Upper lobe of right lung (tissue), 1 donor: ENCODE results near the gene STAG1. TPM values are rescaled to one million over a fixed set of nuclear protein-coding genes. Genes with fewer than 3 reads are reported as not detected.

Experiments used
- ATAC-seq: fragments of 200-7000 bp; cut with Tn5 transposase; one replicate; pipeline ENCODE4 v1.9.1; 2020; ENCODE audit warnings: mild to moderate bottlenecking, moderate library complexity
- DNase-seq: peaks from one replicate; pipeline ENCODE4 v3.0.0-alpha.2; 2020
- H3K27ac ChIP-seq: fragments of 200-600 bp; one replicate; pipeline ENCODE4 v1.8.0; 2022
- H3K27me3 ChIP-seq: fragments of 200-600 bp; one replicate; pipeline ENCODE4 v1.8.0; 2022; ENCODE audit warnings: mild to moderate bottlenecking
- H3K36me3 ChIP-seq: fragments of 200-600 bp; one replicate; pipeline ENCODE4 v1.8.0; 2022
- H3K4me1 ChIP-seq: fragments of 200-600 bp; one replicate; pipeline ENCODE4 v1.8.0; 2022
- H3K4me3 ChIP-seq: fragments of 200-600 bp; one replicate; pipeline ENCODE4 v1.8.0; 2022; ENCODE audit warnings: mild to moderate bottlenecking
- H3K9me3 ChIP-seq: fragments of 200-600 bp; one replicate; pipeline ENCODE4 v1.8.0; 2022
- CTCF ChIP-seq: fragments of 200-600 bp; IDR thresholded peaks from one replicate; pipeline ENCODE4 v1.8.0; 2022; ENCODE audit warnings: antibody characterized with exemption
- intact Hi-C: fragments of 100-400 bp; cut with DNase I; formaldehyde crosslinking; loops from one replicate; pipeline ENCODE4 v1.11.0; 2022
- total RNA-seq: library from RNA; stranded (reverse); fragmentation: NEBNext Ultra II Directional; extraction: Animal tissue kit (Norgen Biotek cat#: 25700); gene quantifications from one replicate; pipeline ENCODE4 v1.2.1, GENCODE V29; 2021
- donor health status: DM: no; HTN: yes; CAD: no; lungs with severe emphysema.

The STAG1 gene
- total RNA-seq, 1 donor from 2014 or later, result 40.8 TPM

GRCh38 chr3:136690599-136690998, 61.6 kb downstream of the STAG1 start:
- ATAC-seq, result no peak
- no peak overlapping the region for H3K27ac ChIP-seq
- no peak overlapping the region for H3K4me3 ChIP-seq
- H3K9me3 ChIP-seq, result no peaks in the 10 kb centered on the region
- H3K27me3 ChIP-seq, result no peaks in the 10 kb centered on the region
- no peaks in the 10 kb centered on the region for H3K4me1 ChIP-seq
- TF ChIP-seq CTCF, result no peak
- intact Hi-C loops, result no loop called here
- no peaks in the 10 kb centered on the region for H3K36me3 ChIP-seq
- DNase-seq, result no peak

GRCh38 chr3:136685882-136686281, 66.3 kb downstream of the STAG1 start:
- no peaks in the 10 kb centered on the region for H3K36me3 ChIP-seq
- H3K4me1 ChIP-seq, result no peaks in the 10 kb centered on the region
- H3K4me3 ChIP-seq, result no peak overlapping the region
- no peak for TF ChIP-seq CTCF
- intact Hi-C loops, result no loop called here
- no peak for ATAC-seq
- DNase-seq, result no peak
- no peak overlapping the region for H3K27ac ChIP-seq
- no peaks in the 10 kb centered on the region for H3K9me3 ChIP-seq
- H3K27me3 ChIP-seq, result no peaks in the 10 kb centered on the region

- H3K9me3 ChIP-seq, result no peaks in the 10 kb centered on the region
- ATAC-seq, result no peak
Measured at GRCh38 chr3:136682740-136683312, 69.4 kb downstream of the STAG1 start.

GRCh38 chr3:136678981-136679380, 73.2 kb downstream of the STAG1 start:
- ATAC-seq, result no peak
- no peak overlapping the region for H3K27ac ChIP-seq
- H3K36me3 ChIP-seq, result no peaks in the 10 kb centered on the region
- no peaks in the 10 kb centered on the region for H3K27me3 ChIP-seq
- peaks cover 6% of the 10 kb centered on the region for H3K4me1 ChIP-seq
- intact Hi-C loops, result no loop called here
- TF ChIP-seq CTCF, result no peak
- DNase-seq, result no peak
- H3K4me3 ChIP-seq, result no peak overlapping the region
- no peaks in the 10 kb centered on the region for H3K9me3 ChIP-seq

More at GRCh38 chr3:136682740-136683312, 69.4 kb downstream of the STAG1 start:
- no peaks in the 10 kb centered on the region for H3K36me3 ChIP-seq
- no peak for DNase-seq
- no peaks in the 10 kb centered on the region for H3K27me3 ChIP-seq
- H3K4me1 ChIP-seq, result no peaks in the 10 kb centered on the region
- no peak overlapping the region for H3K4me3 ChIP-seq
- H3K27ac ChIP-seq, result no peak overlapping the region
- TF ChIP-seq CTCF, result no peak
- intact Hi-C loops, result no loop called here

GRCh38 chr3:136676009-136676408, 76.2 kb downstream of the STAG1 start:
- DNase-seq (no peak), ATAC-seq (no peak)
- Histone ChIP-seq H3K4me3 (no peak overlapping the region), H3K27ac (no peak overlapping the region), H3K36me3 (no peaks in the 10 kb centered on the region), H3K9me3 (no peaks in the 10 kb centered on the region), H3K4me1 (peaks cover 17% of the 10 kb centered on the region), H3K27me3 (no peaks in the 10 kb centered on the region)
- intact Hi-C loops, result no loop called here
- no peak for TF ChIP-seq CTCF
